AG08396 (cell line): ENCODE results near the gene SCAMP2.

ENCODE experiments used
- DNase-seq: peaks from one replicate; pipeline ENCODE4 v3.0.0; 2012; ENCODE audit warnings: low spot score, mixed read lengths

The SCAMP2 gene

GRCh38 chr15:74820056-74820455, 53.1 kb downstream of the SCAMP2 start:
- DNase-seq, result no peak

- peak; percentile 48 for DNase-seq
These were observed 55.8 kb downstream of the SCAMP2 start for GRCh38 chr15:74817370-74817737.

- no peak for DNase-seq
These were observed 56.4 kb downstream of the SCAMP2 start for GRCh38 chr15:74816624-74817369.

GRCh38 chr15:74815961-74816360, 57.2 kb downstream of the SCAMP2 start:
- DNase-seq, result no peak

GRCh38 chr15:74815121-74815934, 57.8 kb downstream of the SCAMP2 start:
- no peak for DNase-seq

- no peak for DNase-seq
These were observed 60.6 kb downstream of the SCAMP2 start, which contains the start of gene LMAN1L for GRCh38 chr15:74812533-74812932. TSS of gene LMAN1L (plus strand) at chr15:74812835. CDS start at chr15:74812855, 20 bp downstream.

- no peak for DNase-seq
These were observed 63.2 kb downstream of the SCAMP2 start for GRCh38 chr15:74809956-74810355.

- DNase-seq, result no peak
These were observed 63.9 kb downstream of the SCAMP2 start for GRCh38 chr15:74809242-74809641.

GRCh38 chr15:74808840-74809229, 64.3 kb downstream of the SCAMP2 start:
- no peak for DNase-seq

GRCh38 chr15:74808078-74808839, 64.9 kb downstream of the SCAMP2 start:
- no peak for DNase-seq

GRCh38 chr15:74807282-74807681, 65.9 kb downstream of the SCAMP2 start:
- DNase-seq, result no peak

GRCh38 chr15:74804935-74805334, 68.2 kb downstream of the SCAMP2 start:
- DNase-seq, result no peak

GRCh38 chr15:74802862-74803447, 70.2 kb downstream of the SCAMP2 start:
- no peak for DNase-seq

GRCh38 chr15:74802290-74802689, 70.9 kb downstream of the SCAMP2 start:
- DNase-seq, result no peak

GRCh38 chr15:74801311-74801997, 71.7 kb downstream of the SCAMP2 start:
- no peak for DNase-seq

GRCh38 chr15:74800559-74801094, 72.5 kb downstream of the SCAMP2 start:
- DNase-seq, result no peak

GRCh38 chr15:74799856-74800558, 73.2 kb downstream of the SCAMP2 start:
- peak; percentile 94 for DNase-seq

GRCh38 chr15:74799255-74799855, 73.8 kb downstream of the SCAMP2 start:
- DNase-seq, result no peak

GRCh38 chr15:74798388-74799254, 74.5 kb downstream of the SCAMP2 start:
- DNase-seq, result no peak
